Transverse colon (tissue), 4 donors: ENCODE data around the gene RAB10. TPM values are rescaled to one million over a fixed set of nuclear protein-coding genes. Genes with fewer than 3 reads are reported as not detected.

Experiments
- DNase-seq: peaks from one replicate; pipeline ENCODE4 v3.0.0-alpha.2; 2019
- H3K27ac ChIP-seq, 4 donors: fragments of 200-600 bp; sonication (generic); 2 replicates each; pipeline ENCODE4 v1.5.1; 2016 to 2018; ENCODE audit warnings: inconsistent platforms in 4 of 4
- H3K27me3 ChIP-seq: fragments of 200-600 bp; sonication (generic); 2 replicates; pipeline ENCODE4 v1.5.1; 2017; ENCODE audit warnings: inconsistent platforms
- H3K36me3 ChIP-seq, 4 donors: fragments of 200-600 bp; sonication (generic); 2 replicates each; pipeline ENCODE4 v1.5.1; 2017 to 2019; ENCODE audit warnings: inconsistent platforms in 4 of 4
- H3K4me1 ChIP-seq, 4 donors: fragments of 200-600 bp; sonication (generic); 2 replicates each; pipeline ENCODE4 v1.5.1; 2017 to 2020; ENCODE audit warnings: inconsistent platforms in 4 of 4
- H3K4me3 ChIP-seq, 4 donors: fragments of 200-600 bp; sonication (generic); 1 replicate in 1 of 4; 2 replicates in 3 of 4; pipeline versions ENCODE4 v1.5.1 to v1.6.1; 2017 to 2019; ENCODE audit warnings: inconsistent platforms in 4 of 4
- H3K9me3 ChIP-seq, 2 donors: fragments of 200-600 bp; sonication (generic); 2 replicates each; pipeline ENCODE4 v1.5.1; 2017 to 2019; ENCODE audit warnings: inconsistent platforms in 2 of 2
- CTCF ChIP-seq, 5 experiments: fragments of 200-600 bp in 3 of 5; fragments of 450-650 bp in 2 of 5; sonication (generic) in 3 of 5; IDR thresholded peaks; 1 replicate in 2 of 5; 2 replicates in 3 of 5; pipeline ENCODE4 v1.5.1; 2016 to 2017; ENCODE audit warnings: antibody characterized with exemption in 5 of 5, inconsistent platforms in 3 of 5, mild to moderate bottlenecking in 2 of 5, moderate library complexity in 1 of 5
- EP300 ChIP-seq: sonication (generic); formaldehyde crosslinking; IDR thresholded peaks from one replicate; pipeline ENCODE4 v1.6.1; 2017; ENCODE audit warnings: antibody characterized with exemption, low read depth
- POLR2A ChIP-seq: fragments of 450-650 bp; IDR thresholded peaks from one replicate; pipeline ENCODE4 v1.6.1; 2016; ENCODE audit warnings: antibody characterized with exemption, mild to moderate bottlenecking, moderate library complexity
- POLR2AphosphoS5 ChIP-seq, 3 donors: sonication (generic); formaldehyde crosslinking; IDR thresholded peaks; one replicate each; pipeline ENCODE4 v1.6.1; 2016; ENCODE audit warnings: antibody characterized with exemption in 3 of 3
- WGBS, 2 donors: methylation state at CpG; one replicate each; pipeline ENCODE4 v1.1.5; 2018; ENCODE audit warnings: low coverage in 1 of 2; 5-methylcytosine and 5-hydroxymethylcytosine counted together
- in situ Hi-C, 4 donors: fragments of 200-750 bp; cut with MboI; loops; one replicate each; pipeline versions ENCODE4 v1.15.0 to v1.15.1; 2017; ENCODE audit warnings: low sequenced_read_pairs in 3 of 4, low pct_ligation_motif_present in 1 of 4, low pct_unique_long_range_greater_than_20kb in 1 of 4
- intact Hi-C: fragments of 100-400 bp; cut with DNase I; formaldehyde crosslinking; loops from one replicate; pipeline ENCODE4 v1.15.1; 2023; ENCODE audit warnings: low total_unique reads
- total RNA-seq, 4 donors: library from RNA; depleted of rRNA; stranded (reverse); fragments of >200 nt; gene quantifications; one replicate each; pipeline ENCODE4 v1.1.0, GENCODE V29; 2016

Gene RAB10
- 100 to 1,000 TPM in 3 of 4 donors, 10 to 100 TPM in 1; 99.5 to 150 (median 144) TPM for total RNA-seq

- TF ChIP-seq POLR2A (peak; percentile 99), CTCF (IDR thresholded peaks at IDR 0.05) (peak in 4 of 5 experiments; percentile 7 to 28 (median 16)), POLR2AphosphoS5 (IDR thresholded peaks at IDR 0.05) (peak; percentile 99 to 100 (median 99)), EP300 (no peak)
- peaks cover 7 to 40% (median 27%) of the 10 kb centered on the region in 4 donors for H3K4me1 ChIP-seq
- no peaks in the 10 kb centered on the region for H3K27me3 ChIP-seq
- no peaks in the 10 kb centered on the region for H3K9me3 ChIP-seq
- 1% methylated on average over 47 of the region's 94 CpGs; no CpG with 5 or more reads in 1 of the 2 donors for WGBS, 2 donors
- no peaks in the 10 kb centered on the region for H3K36me3 ChIP-seq
- intact Hi-C loops = no loop called here
- DNase-seq = peak; percentile 100
- H3K27ac ChIP-seq = peak within 1 kb of the TSS; percentile 93 to 99 (median 96)
- peak within 1 kb of the TSS; percentile 81 to 93 (median 85) for H3K4me3 ChIP-seq
- in situ Hi-C loops = no loop called here
Observed at GRCh38 chr2:26033818-26034636, at the start of gene RAB10. RAB10 (plus strand) TSS chr2:26034084; CDS start chr2:26034609, 525 bp downstream.

GRCh38 chr2:25988134-25988533 lies 45.8 kb upstream of the RAB10 start:
- in situ Hi-C loops = loop anchor here in 1 of 4 donors (5.0 kb wide), 1 partner anchor 159 kb away; no protein-coding TSS in a partner anchor

GRCh38 chr2:25989154-25989553 lies 44.7 kb upstream of the RAB10 start:
- Histone ChIP-seq H3K4me1 (peaks cover 0 to 11% (median 7%) of the 10 kb centered on the region in 4 donors), H3K9me3 (no peaks in the 10 kb centered on the region), H3K4me3 (no peak overlapping the region), H3K27ac (no peak overlapping the region), H3K36me3 (no peaks in the 10 kb centered on the region), H3K27me3 (no peaks in the 10 kb centered on the region)
- in situ Hi-C loops (loop anchor here in 1 of 4 donors (5.0 kb wide), 1 partner anchor 158 kb away; no protein-coding TSS in a partner anchor), intact Hi-C loops (loop anchor here (10.0 kb wide), 1 partner anchor 156 kb away; no protein-coding TSS in a partner anchor)
- 90% methylated on average over 4 of the region's 4 CpGs; no CpG with 5 or more reads in 1 of the 2 donors for WGBS, 2 donors
- no peak for DNase-seq
- TF ChIP-seq POLR2A (no peak), CTCF (IDR thresholded peaks at IDR 0.05) (no peak), POLR2AphosphoS5 (IDR thresholded peaks at IDR 0.05) (no peak), EP300 (no peak)

More at GRCh38 chr2:25988134-25988533, 45.8 kb upstream of the RAB10 start:
- Histone ChIP-seq H3K4me3 (no peak overlapping the region), H3K4me1 (peaks cover 0 to 11% (median 7%) of the 10 kb centered on the region in 4 donors), H3K9me3 (no peaks in the 10 kb centered on the region), H3K27me3 (no peaks in the 10 kb centered on the region), H3K27ac (no peak overlapping the region), H3K36me3 (no peaks in the 10 kb centered on the region)
- no peak for TF ChIP-seq POLR2AphosphoS5 (IDR thresholded peaks at IDR 0.05)
- TF ChIP-seq EP300 = no peak
- no peak for TF ChIP-seq CTCF (IDR thresholded peaks at IDR 0.05)
- no peak for TF ChIP-seq POLR2A
- no peak for DNase-seq
- intact Hi-C loops = loop anchor here (10.0 kb wide), 1 partner anchor 157 kb away; no protein-coding TSS in a partner anchor
- WGBS, 2 donors = 79 to 94% methylated on average over 2 to 9 of the region's 9 CpGs

- H3K36me3 ChIP-seq = no peaks in the 10 kb centered on the region
- WGBS, 2 donors = 50 to 59% methylated on average over 3 of the region's 3 CpGs
- no peak for DNase-seq
- no peaks in the 10 kb centered on the region for H3K27me3 ChIP-seq
- in situ Hi-C loops (loop anchor here in 2 of 4 donors (5.0 to 10.0 kb wide), 2 partner anchors 153 to 155 kb away; no protein-coding TSS in a partner anchor), intact Hi-C loops (no loop called here)
- peak overlapping the region in 3 of 4 donors; percentile 14 to 63 (median 38) for H3K27ac ChIP-seq
- TF ChIP-seq POLR2AphosphoS5 (IDR thresholded peaks at IDR 0.05) (no peak), POLR2A (no peak), EP300 (no peak), CTCF (IDR thresholded peaks at IDR 0.05) (no peak)
- peaks cover 0 to 11% (median 8%) of the 10 kb centered on the region in 4 donors for H3K4me1 ChIP-seq
- no peaks in the 10 kb centered on the region for H3K9me3 ChIP-seq
- H3K4me3 ChIP-seq = peak overlapping the region in 1 of 4 donors; percentile 44
Observed at GRCh38 chr2:25991965-25992364, 41.9 kb upstream of the RAB10 start.
